Breast epithelium (tissue), 4 donors: ENCODE results near the gene TMEM169. TPM values are rescaled to one million over a fixed set of nuclear protein-coding genes. Genes with fewer than 3 reads are reported as not detected.
A peak's percentile ranks its signal among the peaks of the same experiment; 100 is the strongest.

ENCODE experiments used
- DNase-seq, 2 donors: peaks; one replicate each; pipeline ENCODE4 v3.0.0-alpha.2; 2019; ENCODE audit warnings: low spot score in 2 of 2
- H3K27ac ChIP-seq, 2 donors: fragments of 200-600 bp; sonication (generic) in 1 of 2; one replicate each; pipeline ENCODE4 v1.5.1; 2016 to 2019; ENCODE audit warnings: mild to moderate bottlenecking in 1 of 2
- H3K27me3 ChIP-seq, 2 donors: fragments of 200-600 bp; sonication (generic) in 1 of 2; one replicate each; pipeline versions ENCODE4 v1.5.1 to v1.6.0; 2017 to 2019; ENCODE audit warnings: control low read depth in 1 of 2, mild to moderate bottlenecking in 1 of 2
- H3K36me3 ChIP-seq: fragments of 200-600 bp; one replicate; pipeline ENCODE4 v1.5.1; 2019
- H3K4me1 ChIP-seq, 2 donors: fragments of 200-600 bp; sonication (generic); one replicate each; pipeline ENCODE4 v1.5.1; 2016 to 2019; ENCODE audit warnings: control low read depth in 1 of 2
- H3K4me3 ChIP-seq, 3 donors: fragments of 200-600 bp; sonication (generic); 1 replicate in 2 of 3; 2 replicates in 1 of 3; pipeline ENCODE4 v1.5.1; 2016 to 2019; ENCODE audit warnings: mild to moderate bottlenecking in 3 of 3, moderate library complexity in 2 of 3
- H3K9me3 ChIP-seq, 2 donors: fragments of 200-600 bp; sonication (generic) in 1 of 2; one replicate each; pipeline ENCODE4 v1.5.1; 2016 to 2019; ENCODE audit warnings: control low read depth in 1 of 2
- CTCF ChIP-seq, 3 donors: fragments of 450-650 bp; IDR thresholded peaks; one replicate each; pipeline ENCODE4 v1.5.1; 2016 to 2017; ENCODE audit warnings: antibody characterized with exemption in 3 of 3, mild to moderate bottlenecking in 3 of 3, moderate library complexity in 3 of 3
- POLR2A ChIP-seq: fragments of 450-650 bp; IDR thresholded peaks from one replicate; pipeline ENCODE4 v1.6.1; 2016; ENCODE audit warnings: antibody characterized with exemption, mild to moderate bottlenecking, moderate library complexity
- POLR2AphosphoS5 ChIP-seq, 3 donors: sonication (generic); formaldehyde crosslinking; IDR thresholded peaks; one replicate each; pipeline ENCODE4 v1.6.1; 2017; ENCODE audit warnings: antibody characterized with exemption in 3 of 3
- intact Hi-C: fragments of 100-400 bp; cut with DNase I; formaldehyde crosslinking; loops from one replicate; pipeline ENCODE4 v1.15.1; 2023; ENCODE audit warnings: low total_unique reads
- total RNA-seq, 3 donors: library from RNA; depleted of rRNA; stranded (reverse); fragments of >200 nt; gene quantifications; one replicate each; pipeline ENCODE4 v1.1.0, GENCODE V29; 2016

The TMEM169 gene
- total RNA-seq, 3 donors from 2014 or later = 0.29 to 1.3 TPM; not detected in 1

GRCh38 chr2:216104691-216105090 is 23.0 kb downstream of the TMEM169 start:
- Histone ChIP-seq H3K4me1 (no peaks in the 10 kb centered on the region), H3K27me3 (no peaks in the 10 kb centered on the region), H3K4me3 (no peak overlapping the region), H3K9me3 (no peaks in the 10 kb centered on the region), H3K36me3 (no peaks in the 10 kb centered on the region), H3K27ac (no peak overlapping the region)
- no peak for DNase-seq
- intact Hi-C loops = loop anchor here (10.0 kb wide), 1 partner anchor 560 kb away; no protein-coding TSS in a partner anchor
- TF ChIP-seq POLR2AphosphoS5 (IDR thresholded peaks at IDR 0.05) (no peak), CTCF (IDR thresholded peaks at IDR 0.05) (no peak), POLR2A (no peak)

GRCh38 chr2:216107320-216107719 is 25.6 kb downstream of the TMEM169 start:
- Histone ChIP-seq H3K27ac (peak overlapping the region in 1 of 2 donors; percentile 45), H3K27me3 (no peaks in the 10 kb centered on the region), H3K9me3 (no peaks in the 10 kb centered on the region), H3K4me3 (peak overlapping the region in 1 of 3 donors; percentile 26), H3K4me1 (peaks cover 0 to 14% of the 10 kb centered on the region in 2 donors), H3K36me3 (no peaks in the 10 kb centered on the region)
- intact Hi-C loops = loop anchor here (10.0 kb wide), 1 partner anchor 557 kb away; no protein-coding TSS in a partner anchor
- TF ChIP-seq POLR2AphosphoS5 (IDR thresholded peaks at IDR 0.05) (no peak), POLR2A (no peak)
- no peak for DNase-seq

- Histone ChIP-seq H3K9me3 (no peaks in the 10 kb centered on the region), H3K4me1 (peaks cover 0 to 14% of the 10 kb centered on the region in 2 donors), H3K27ac (peak overlapping the region in 1 of 2 donors; percentile 45), H3K36me3 (no peaks in the 10 kb centered on the region), H3K4me3 (peak overlapping the region in 1 of 3 donors; percentile 26), H3K27me3 (no peaks in the 10 kb centered on the region)
- TF ChIP-seq CTCF (IDR thresholded peaks at IDR 0.05) (no peak), POLR2AphosphoS5 (IDR thresholded peaks at IDR 0.05) (no peak), POLR2A (no peak)
- intact Hi-C loops = loop anchor here (10.0 kb wide), 1 partner anchor 557 kb away; no protein-coding TSS in a partner anchor
- no peak for DNase-seq
These were observed 26.0 kb downstream of the TMEM169 start for GRCh38 chr2:216107760-216108159.

GRCh38 chr2:216108310-216108966 is 26.7 kb downstream of the TMEM169 start:
- Histone ChIP-seq H3K27ac (peak overlapping the region in 1 of 2 donors; percentile 91), H3K4me3 (peak overlapping the region; percentile 76 to 92 (median 79))

More at GRCh38 chr2:216108310-216108966, 26.7 kb downstream of the TMEM169 start:
- peaks cover 0 to 14% of the 10 kb centered on the region in 2 donors for H3K4me1 ChIP-seq
- no peak for TF ChIP-seq CTCF (IDR thresholded peaks at IDR 0.05)
- TF ChIP-seq POLR2AphosphoS5 (IDR thresholded peaks at IDR 0.05) = no peak
- no peak for TF ChIP-seq POLR2A
- no peak for DNase-seq
- no peaks in the 10 kb centered on the region for H3K36me3 ChIP-seq
- no peaks in the 10 kb centered on the region for H3K9me3 ChIP-seq
- H3K27me3 ChIP-seq = no peaks in the 10 kb centered on the region
- intact Hi-C loops = loop anchor here (10.0 kb wide), 1 partner anchor 556 kb away; no protein-coding TSS in a partner anchor
